Ishikawa (cell line): ENCODE data around the gene LDLRAD2.

Source experiments
- CEBPB ChIP-seq: IDR thresholded peaks from 2 replicates; pipeline ENCODE4 v1.6.1; 2012
- CREB1 ChIP-seq: IDR thresholded peaks from 2 replicates; pipeline ENCODE4 v1.6.1; 2012; ENCODE audit warnings: low read depth
- EGR1 ChIP-seq: IDR thresholded peaks from 2 replicates; pipeline ENCODE4 v1.6.1; 2012
- EP300 ChIP-seq: IDR thresholded peaks from 2 replicates; pipeline ENCODE4 v1.6.1; 2012; ENCODE audit warnings: borderline replicate concordance
- FOXM1 ChIP-seq: IDR thresholded peaks from 2 replicates; pipeline ENCODE4 v1.6.1; 2012; ENCODE audit warnings: low read depth, borderline replicate concordance
- MAX ChIP-seq: IDR thresholded peaks from 2 replicates; pipeline ENCODE4 v1.6.1; 2012
- NFIC ChIP-seq: IDR thresholded peaks from 2 replicates; pipeline ENCODE4 v1.6.1; 2012
- RAD21 ChIP-seq: IDR thresholded peaks from 2 replicates; pipeline ENCODE4 v1.6.1; 2012; ENCODE audit warnings: low read depth
- TAF1 ChIP-seq: IDR thresholded peaks from 2 replicates; pipeline ENCODE4 v1.6.1; 2012; ENCODE audit warnings: low read depth, mild to moderate bottlenecking
- TCF12 ChIP-seq: IDR thresholded peaks from 2 replicates; pipeline ENCODE4 v1.6.1; 2012; ENCODE audit warnings: low read depth
- TEAD4 ChIP-seq: IDR thresholded peaks from 2 replicates; pipeline ENCODE4 v1.6.1; 2012
- YY1 ChIP-seq: IDR thresholded peaks from 2 replicates; pipeline ENCODE4 v1.6.1; 2012; ENCODE audit warnings: low read depth
- ZBTB7A ChIP-seq: IDR thresholded peaks from 2 replicates; pipeline ENCODE4 v1.6.1; 2012; ENCODE audit warnings: low read depth
- TF ChIP-seq, protein P1 (sequence below): IDR thresholded peaks from 2 replicates; pipeline ENCODE4 v1.6.1; 2012; ENCODE audit warnings: low read depth, mild to moderate bottlenecking
- TF ChIP-seq, protein P2 (sequence below): IDR thresholded peaks from 2 replicates; pipeline ENCODE4 v1.6.1; 2012

Gene LDLRAD2

GRCh38 chr1:21775985-21776562 lies 36.0 kb upstream of the LDLRAD2 start:
- TF ChIP-seq EGR1 (no peak), TCF12 (no peak), EP300 (no peak), YY1 (no peak), TAF1 (no peak), CREB1 (no peak), ZBTB7A (no peak), TEAD4 (no peak), RAD21 (no peak), CEBPB (no peak), FOXM1 (no peak), MAX (no peak), NFIC (no peak)
- TF ChIP-seq, protein P1, sequence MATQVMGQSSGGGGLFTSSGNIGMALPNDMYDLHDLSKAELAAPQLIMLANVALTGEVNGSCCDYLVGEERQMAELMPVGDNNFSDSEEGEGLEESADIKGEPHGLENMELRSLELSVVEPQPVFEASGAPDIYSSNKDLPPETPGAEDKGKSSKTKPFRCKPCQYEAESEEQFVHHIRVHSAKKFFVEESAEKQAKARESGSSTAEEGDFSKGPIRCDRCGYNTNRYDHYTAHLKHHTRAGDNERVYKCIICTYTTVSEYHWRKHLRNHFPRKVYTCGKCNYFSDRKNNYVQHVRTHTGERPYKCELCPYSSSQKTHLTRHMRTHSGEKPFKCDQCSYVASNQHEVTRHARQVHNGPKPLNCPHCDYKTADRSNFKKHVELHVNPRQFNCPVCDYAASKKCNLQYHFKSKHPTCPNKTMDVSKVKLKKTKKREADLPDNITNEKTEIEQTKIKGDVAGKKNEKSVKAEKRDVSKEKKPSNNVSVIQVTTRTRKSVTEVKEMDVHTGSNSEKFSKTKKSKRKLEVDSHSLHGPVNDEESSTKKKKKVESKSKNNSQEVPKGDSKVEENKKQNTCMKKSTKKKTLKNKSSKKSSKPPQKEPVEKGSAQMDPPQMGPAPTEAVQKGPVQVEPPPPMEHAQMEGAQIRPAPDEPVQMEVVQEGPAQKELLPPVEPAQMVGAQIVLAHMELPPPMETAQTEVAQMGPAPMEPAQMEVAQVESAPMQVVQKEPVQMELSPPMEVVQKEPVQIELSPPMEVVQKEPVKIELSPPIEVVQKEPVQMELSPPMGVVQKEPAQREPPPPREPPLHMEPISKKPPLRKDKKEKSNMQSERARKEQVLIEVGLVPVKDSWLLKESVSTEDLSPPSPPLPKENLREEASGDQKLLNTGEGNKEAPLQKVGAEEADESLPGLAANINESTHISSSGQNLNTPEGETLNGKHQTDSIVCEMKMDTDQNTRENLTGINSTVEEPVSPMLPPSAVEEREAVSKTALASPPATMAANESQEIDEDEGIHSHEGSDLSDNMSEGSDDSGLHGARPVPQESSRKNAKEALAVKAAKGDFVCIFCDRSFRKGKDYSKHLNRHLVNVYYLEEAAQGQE, result no peak
- TF ChIP-seq, protein P2, sequence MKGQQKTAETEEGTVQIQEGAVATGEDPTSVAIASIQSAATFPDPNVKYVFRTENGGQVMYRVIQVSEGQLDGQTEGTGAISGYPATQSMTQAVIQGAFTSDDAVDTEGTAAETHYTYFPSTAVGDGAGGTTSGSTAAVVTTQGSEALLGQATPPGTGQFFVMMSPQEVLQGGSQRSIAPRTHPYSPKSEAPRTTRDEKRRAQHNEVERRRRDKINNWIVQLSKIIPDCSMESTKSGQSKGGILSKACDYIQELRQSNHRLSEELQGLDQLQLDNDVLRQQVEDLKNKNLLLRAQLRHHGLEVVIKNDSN, result no peak

- TF ChIP-seq YY1 (no peak), CEBPB (no peak), MAX (no peak), RAD21 (no peak), EGR1 (no peak), TCF12 (no peak), TAF1 (no peak)
- TF ChIP-seq, protein P2, result no peak
Measured at GRCh38 chr1:21778405-21778727, 33.7 kb upstream of the LDLRAD2 start.

- TF ChIP-seq YY1 (no peak), FOXM1 (no peak), MAX (no peak), EGR1 (no peak), CREB1 (no peak), RAD21 (no peak), CEBPB (no peak), TCF12 (no peak), TEAD4 (no peak), NFIC (no peak), TAF1 (no peak), ZBTB7A (no peak), EP300 (no peak)
- TF ChIP-seq, protein P2, result no peak
- TF ChIP-seq, protein P1, result no peak
Measured at GRCh38 chr1:21779613-21780521, 32.2 kb upstream of the LDLRAD2 start.

DNA sequence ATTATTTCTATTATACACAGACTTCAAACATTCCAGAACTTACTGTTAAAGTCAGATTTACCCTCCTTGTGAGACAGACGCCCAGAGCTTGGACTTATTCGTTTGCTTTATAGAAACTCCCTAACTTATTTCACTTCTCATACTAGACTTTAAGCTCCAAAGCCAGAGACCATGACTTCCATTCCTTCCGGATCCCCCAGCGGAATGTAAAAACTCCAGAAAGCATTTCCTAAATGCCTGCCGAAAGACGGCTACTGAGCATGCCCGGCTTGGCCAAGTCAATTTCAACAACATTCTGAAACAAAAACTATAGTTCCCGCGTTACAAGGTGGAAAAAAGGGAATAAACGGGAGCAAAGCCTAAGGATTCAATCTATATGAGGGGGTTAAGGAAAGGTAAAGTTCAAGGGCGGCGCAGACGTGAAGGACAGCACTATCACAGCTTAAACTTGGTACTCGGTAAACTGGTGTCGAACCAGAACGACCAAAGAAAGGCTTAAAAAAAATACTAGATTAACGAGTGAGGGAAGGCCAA lies 30.2 kb upstream of the LDLRAD2 start:
- TF ChIP-seq NFIC (no peak), TEAD4 (0 out of 2 replicates have a peak, but pooled peaks have one; percentile 30), CREB1 (no peak)

DNA sequence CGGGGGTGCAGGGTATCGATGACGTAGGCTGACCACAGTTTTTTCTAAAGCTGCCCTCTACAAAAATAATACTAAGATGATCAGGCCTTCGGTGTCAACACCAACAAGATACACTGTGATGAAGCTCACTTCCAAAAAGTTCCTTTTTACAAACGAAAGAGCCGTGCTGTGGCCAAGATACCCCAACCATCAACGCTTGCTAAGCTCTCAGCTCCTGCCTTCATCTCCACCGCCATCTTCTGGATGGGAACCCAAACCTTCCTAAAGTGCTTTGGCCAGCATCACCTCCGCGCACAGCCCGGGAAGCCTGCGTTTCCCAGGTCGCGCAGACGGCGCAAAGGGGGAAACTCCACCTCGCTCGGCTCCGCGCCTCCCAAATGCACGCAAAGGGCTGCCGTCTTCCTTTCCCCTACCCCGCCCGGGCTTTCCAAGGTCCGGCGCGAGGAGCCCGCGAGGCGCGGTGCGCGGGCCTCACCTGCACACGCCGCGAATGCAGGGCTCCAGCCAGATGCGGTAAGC lies 29.7 kb upstream of the LDLRAD2 start:
- TF ChIP-seq EP300 (no peak), YY1 (peak; percentile 7; the same call in 1 of the 2 replicates), TCF12 (no peak; the same call in 1 of the 2 replicates), EGR1 (no peak), MAX (no peak), CREB1 (peak; percentile 48; the same call in 1 of the 2 replicates), ZBTB7A (no peak), RAD21 (peak; percentile 43; the same call in 1 of the 2 replicates), TEAD4 (0 out of 2 replicates have a peak, but pooled peaks have one; percentile 3), CEBPB (no peak), TAF1 (no peak), FOXM1 (no peak), NFIC (no peak)
- TF ChIP-seq, protein P1, result no peak
- TF ChIP-seq, protein P2, result no peak
